HTR-8/SVneo (cell line): ENCODE results near the gene TRAF3.

Experiments used
- DNase-seq: peaks from one replicate; pipeline ENCODE4 v3.0.0; 2011; ENCODE audit warnings: low spot score, mixed read lengths; ENCODE audit not compliant: insufficient read length
- FAIRE-seq: peaks from 2 replicates; lab custom pipeline; 2011; peaks lifted over from hg19 to GRCh38; lab: Jason Lieb, UNC

Gene TRAF3, protein sequence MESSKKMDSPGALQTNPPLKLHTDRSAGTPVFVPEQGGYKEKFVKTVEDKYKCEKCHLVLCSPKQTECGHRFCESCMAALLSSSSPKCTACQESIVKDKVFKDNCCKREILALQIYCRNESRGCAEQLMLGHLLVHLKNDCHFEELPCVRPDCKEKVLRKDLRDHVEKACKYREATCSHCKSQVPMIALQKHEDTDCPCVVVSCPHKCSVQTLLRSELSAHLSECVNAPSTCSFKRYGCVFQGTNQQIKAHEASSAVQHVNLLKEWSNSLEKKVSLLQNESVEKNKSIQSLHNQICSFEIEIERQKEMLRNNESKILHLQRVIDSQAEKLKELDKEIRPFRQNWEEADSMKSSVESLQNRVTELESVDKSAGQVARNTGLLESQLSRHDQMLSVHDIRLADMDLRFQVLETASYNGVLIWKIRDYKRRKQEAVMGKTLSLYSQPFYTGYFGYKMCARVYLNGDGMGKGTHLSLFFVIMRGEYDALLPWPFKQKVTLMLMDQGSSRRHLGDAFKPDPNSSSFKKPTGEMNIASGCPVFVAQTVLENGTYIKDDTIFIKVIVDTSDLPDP

DNA sequence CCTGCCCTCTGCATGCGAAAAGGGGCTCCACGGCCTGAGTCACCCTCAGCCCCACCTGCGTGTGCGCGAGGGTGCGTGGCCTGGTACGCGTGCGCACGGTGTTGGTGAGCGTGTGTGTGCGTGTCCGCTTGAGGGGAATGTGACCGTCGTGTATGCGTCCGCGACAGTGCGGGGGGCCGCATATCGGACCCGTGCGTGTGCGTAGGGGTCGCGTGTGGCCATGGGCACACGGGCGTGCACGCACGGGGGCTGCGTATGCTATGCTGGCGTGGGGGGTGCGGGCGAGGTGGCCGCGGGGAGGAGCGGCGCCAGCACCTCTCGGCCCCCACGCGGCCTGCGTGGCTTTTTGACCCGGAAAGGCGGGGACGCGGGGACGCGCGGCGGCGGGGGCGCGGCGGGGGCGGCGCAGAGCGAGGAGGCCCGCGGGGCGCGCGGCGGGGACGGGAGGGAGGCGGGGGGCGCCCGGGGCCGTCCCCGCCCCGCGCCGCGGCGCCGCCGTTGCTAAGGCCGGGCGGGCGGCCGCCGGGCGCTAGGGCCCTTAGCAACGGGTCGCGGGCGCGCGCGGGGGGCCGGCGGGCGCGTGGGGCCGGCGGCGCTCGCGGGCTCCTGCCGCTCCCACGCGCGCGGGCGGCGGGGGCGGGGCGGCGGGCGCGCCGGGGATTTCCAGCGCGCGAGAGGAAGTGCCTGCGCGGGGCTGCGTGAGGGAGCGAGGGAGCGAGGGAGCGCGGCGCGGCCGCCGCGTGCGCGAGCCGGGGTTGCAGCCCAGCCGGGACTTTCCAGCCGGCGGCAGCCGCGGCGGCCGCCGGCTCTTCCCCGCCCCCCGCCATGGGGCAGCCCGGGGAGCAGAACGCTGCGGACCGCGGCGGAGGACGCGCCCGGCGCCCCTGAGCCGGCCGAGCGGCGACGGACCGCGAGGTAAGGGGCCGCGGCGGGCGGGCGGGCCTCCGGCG is at the start of gene TRAF3:
TRAF3 (plus strand) TSS at position 689 of the 950 bp plus-strand sequence. CDS start 92,753 bp downstream, outside the sequence.
- peak; percentile 59 for DNase-seq
- FAIRE-seq: no peak

DNA sequence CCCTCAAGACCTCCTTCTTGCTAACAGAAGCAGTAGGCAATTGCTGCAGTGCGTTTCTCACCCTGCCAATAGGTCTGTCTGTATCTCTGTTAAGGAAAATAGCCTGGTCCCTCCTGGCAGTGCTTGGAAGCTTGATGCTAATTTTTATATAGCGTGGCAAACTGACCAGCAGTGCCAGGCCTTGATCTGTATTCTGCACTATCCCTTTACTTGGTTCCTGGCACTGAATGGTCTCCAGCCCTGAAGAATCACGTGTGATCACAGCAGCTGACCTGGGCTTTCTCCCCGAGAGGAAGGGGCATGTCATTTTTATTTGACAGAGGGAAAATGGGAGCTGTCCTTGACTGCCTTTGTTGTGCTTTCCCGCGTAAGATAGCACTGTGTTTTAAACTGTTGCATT is 48.7 kb upstream of the TRAF3 start:
- DNase-seq: no peak

DNA sequence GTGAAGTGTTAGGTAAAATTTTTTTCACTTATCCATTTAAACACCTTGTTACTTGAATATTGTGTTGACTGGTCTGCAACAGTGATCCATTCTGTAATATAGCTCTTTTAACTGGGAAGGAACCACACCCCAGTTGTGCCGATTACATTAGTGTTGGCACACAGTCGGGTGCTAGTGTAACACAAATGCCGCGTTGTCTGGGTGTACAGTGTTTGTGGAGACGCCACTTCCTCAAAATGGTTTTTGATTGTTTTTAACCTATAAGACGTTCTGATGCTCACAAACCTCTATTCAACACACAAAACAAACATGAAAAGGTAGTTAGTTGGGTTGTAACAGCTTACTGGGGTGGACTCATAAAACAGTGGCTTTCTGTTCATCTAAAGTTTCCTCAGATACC is 48.0 kb upstream of the TRAF3 start:
- FAIRE-seq: peak; percentile 23
- no peak for DNase-seq

More for the DNA sequence above, 48.7 kb upstream of the TRAF3 start:
- FAIRE-seq: no peak

DNA sequence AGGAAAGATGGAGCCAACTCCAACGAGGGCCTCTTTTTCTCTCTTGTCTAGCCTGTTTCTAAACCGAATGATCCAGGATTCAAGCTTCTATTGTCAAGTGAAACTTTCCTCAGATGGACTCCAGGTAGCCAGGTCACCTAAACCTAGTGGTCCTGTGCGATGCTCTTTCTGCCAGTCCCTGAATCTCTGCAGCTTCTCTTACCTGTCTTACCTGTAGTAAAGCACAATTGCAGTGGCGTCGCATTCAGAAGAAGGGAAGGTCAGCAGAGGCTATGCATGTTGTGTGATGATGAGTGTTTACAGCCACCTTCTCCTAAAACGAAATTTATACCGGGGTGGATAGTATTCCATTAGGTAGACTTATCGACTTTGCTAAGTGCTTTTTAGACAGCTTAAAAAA is 47.4 kb upstream of the TRAF3 start:
- DNase-seq (no peak), FAIRE-seq (no peak)

DNA sequence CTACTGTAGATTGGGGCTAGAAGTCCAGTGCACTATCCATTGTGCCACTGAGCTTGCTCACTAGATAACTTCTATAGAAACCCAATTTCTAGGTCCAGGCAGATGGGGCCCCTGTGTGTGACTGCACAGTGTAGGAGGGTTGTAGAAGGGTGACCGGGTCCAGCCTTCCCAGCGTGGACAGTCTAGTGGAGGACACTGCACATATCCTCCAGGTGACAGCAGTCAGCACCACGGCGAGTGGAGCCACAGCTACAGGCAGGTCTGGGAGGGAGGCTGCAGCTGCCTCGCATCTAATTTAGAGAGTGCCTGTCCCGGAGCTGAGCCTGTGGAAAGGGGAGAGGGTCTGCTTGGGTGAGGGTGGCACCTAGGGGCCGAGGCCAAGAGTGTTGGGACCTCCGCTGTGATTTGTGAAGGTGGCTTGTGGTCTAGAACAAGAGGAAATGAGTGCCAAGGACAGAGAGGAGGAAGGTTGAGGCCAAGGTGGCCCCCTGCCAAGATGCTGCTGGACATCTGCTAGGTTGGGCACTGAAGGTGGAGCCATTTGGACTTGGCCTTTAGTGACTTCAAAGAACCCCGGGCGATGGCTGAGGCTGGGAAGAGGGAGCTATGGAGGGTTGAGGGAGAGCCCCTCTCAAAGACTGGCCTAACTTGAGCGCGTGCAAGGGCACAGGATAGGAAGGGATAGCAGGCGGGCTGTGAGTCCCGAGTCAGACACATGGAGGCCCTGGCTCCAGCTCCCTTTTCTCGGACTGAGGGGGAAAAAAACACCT is 46.0 kb upstream of the TRAF3 start:
- FAIRE-seq (no peak), DNase-seq (no peak)

DNA sequence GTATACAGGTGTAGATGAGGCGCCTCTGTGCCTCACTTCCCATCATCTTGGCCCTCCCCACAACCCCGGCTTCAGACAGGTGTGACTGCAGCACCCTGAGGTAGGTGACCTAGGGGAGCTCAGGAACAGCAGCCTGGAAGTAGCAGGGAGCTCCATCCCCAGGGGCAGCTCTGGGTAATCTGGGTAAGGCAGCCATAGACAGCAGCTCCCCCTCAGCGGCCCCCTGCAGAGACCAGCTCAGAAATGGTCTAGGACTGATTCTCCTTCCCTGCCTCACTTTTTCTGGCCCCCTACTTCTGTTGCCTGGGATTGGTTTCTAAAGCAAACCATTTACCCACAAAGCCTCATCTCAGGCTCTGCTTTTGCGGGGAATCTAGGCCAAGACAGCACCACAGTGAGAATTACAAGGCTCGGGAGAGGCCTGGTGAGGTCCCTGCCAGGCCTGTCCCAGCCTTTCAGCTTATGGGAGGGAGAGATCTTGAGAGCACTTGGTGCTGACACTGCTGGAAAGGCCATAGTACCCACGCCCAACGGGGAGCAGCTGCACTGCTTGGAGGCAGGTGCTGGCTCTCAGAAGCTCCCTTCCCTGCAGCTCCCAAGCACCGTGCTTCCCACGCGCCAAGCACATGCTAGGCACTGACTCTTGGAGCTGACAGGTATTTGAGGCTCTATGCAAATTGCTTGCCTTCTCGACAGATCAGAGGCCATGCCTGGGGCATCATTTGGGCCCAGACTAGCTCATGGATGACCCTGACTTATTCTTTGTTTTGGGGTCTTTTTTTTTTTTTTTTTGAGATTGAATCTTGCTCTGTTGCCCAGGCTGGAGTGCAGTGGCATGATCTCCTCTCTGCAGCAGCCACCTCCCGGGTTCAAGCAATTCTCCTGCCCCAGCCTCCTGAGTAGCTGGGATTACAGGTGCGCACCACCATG is 45.1 kb upstream of the TRAF3 start:
- no peak for FAIRE-seq
- no peak for DNase-seq

DNA sequence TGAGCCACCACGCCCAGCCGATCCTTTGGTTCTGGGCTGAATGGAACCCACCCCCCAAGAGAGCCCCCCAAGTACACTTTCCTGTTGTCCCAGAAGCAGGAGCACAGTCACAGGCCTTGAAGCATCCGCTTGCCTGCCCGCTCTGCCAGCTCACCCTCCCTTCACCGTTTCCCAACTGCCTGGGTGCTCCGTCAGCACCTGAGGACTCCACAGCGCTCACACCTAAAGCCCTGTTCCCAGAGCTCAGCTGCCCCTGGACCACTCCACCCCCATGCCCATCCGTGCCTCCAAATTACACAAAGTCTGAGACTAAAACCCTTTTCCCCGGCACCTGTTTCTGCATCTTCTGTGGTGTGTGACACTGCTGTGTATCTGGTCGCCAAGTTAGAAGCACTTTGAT is 44.3 kb upstream of the TRAF3 start:
- FAIRE-seq (no peak), DNase-seq (no peak)

DNA sequence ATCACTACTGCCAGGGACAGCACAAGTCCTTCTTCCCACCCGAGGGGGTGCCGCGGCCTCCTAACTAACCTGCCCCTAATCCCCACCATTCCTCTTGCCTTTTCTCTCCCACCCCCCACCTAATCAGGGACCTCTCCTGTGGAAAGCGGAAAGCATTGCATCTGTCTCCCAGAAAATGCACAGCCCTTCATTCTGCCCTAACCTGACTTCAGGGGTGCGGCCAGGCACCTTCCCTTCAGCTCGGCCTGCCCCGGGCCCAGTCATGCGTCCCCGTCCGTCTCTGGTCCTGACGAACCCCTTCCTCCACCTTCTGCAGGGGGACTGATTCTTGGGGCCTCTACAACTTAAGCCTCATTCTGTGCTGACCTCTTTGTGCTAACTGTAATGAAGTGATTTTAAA is 43.9 kb upstream of the TRAF3 start:
- DNase-seq (no peak), FAIRE-seq (no peak)

DNA sequence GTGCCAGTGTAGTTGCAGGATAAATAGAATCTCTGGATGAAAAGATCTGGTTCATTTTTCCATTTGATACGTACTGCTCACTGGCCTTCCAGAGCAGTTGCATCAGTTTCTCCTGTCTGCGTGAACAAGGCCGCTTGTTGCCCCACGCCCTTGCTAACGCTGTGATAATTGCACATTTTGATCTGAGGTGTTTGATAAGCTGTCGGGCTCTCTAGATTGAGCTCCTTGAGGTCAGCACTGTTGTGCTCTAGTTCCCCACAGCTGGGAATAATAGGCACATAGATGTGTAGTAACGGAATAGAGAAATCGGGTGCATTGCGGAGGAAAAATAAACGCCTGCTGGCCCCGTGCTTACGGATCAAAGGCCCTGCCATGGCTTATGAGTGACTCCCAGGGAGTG is 42.8 kb upstream of the TRAF3 start:
- FAIRE-seq (no peak), DNase-seq (no peak)

DNA sequence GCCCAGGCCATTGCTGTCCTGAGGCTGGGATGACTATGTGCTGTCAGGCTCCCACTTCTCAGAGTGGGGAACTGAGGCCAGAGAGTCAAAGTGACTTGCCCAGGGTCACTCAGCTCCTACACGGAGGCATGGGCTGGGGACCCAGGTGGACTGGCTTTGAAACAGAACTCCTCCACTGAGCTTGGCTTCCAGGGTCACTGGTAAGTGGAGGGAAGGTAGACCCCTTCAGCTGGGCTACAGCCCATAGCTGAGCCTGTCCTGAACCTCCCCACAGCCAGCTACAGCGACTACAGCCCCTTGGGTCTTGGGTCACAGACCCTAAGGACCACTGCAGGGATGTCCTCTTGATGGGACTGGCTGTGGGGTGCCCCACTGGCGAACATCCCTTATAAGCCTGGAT is 40.3 kb upstream of the TRAF3 start:
- DNase-seq (no peak), FAIRE-seq (no peak)

DNA sequence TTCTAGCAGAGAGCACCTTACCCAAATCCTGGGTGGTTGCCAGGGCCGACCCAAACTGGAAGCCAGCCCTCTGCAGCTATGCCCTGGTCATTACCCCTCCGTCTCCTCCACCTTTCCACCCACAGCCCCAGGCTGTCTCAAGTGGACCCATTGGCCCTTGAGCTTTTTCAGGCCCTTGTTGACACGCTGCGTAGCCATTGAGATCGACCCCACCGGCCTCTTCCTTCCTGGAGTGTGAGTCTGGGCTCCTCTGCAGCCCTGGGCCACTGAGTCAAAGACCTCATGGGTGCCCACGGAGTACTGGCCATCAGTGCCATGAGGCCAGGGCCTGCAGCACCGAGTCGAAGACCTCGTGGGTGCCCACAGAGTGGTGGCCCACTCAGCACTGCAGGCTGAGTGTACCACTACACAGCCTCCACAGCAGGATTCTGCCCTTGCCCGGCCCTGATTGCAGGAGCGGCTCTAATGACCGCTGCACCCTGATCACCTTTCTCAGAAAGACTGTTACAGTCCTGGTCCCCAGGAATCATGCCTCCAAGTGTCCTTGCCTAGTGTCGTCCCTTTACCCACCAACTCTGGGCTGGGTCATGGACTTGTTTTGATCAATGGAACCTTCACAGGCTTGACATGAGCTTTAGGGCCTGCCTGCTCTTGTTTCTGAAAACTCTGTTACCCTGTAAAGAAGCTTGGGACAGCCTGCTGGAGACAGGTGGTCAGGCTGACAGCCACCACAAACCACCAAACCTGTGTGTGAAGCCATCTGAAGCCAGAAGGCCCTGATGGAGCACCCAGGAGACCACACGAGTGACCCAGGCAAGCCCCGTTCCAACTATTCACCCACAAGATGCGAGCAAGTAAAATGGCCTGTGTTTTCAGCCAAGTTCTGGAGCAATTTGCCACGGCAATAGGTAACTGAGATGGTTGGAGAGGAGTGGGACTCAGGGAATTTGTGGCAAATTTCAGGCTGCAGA is 39.6 kb upstream of the TRAF3 start:
- DNase-seq (no peak), FAIRE-seq (no peak)

DNA sequence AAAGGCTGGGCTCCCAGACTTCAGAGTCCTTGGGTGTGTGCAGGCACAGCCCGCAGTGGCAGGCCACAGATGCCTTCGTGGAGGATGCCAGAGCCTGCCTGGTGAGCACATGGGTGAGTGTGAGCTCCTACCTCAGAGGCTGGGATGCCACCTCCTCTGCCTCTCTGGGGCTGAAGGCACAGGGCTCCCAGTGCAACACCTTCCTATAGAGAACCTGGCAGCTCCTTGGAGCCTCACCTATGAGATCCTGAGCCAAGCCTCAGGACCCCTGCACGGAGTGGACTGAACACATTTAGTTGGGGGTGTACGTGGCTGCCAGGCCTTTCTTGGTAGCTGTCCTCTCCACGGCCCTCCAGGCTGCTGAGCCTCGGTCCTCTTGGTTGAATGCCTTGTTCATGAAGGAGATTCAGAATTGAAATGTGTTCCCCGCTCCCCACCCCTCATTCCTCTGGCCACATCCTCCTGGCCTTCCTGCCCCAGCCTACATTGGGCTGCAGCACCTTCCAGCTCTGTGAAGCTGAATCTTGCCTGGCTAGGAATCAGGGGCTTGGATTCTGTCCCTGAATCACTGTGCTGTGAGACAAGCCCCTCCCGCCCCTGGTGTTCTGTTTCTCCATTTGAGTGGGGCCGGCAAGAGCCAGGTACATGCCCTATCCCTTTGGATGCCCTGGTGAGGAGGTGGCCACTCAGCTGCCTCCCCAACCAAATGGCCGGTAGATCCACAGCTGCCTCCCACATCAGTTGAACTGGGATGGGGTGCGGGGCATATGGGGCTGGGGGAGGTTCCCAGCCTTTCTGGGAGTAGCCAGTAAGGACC is 38.7 kb upstream of the TRAF3 start:
- DNase-seq (no peak), FAIRE-seq (no peak)

DNA sequence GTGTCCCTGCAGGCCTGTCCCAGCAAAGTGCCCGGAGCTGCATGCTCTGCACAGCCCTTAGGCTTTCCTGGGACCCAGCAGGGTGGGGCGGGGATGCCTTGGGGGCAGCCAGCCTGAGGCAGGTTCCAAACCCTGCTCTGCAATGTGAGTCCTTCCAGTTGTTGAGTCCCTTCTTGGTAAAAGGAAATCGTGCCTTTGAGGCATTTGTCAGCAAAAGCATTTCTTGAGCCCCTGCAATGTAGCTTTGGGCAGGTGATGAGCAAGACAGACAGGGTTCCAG is 38.1 kb upstream of the TRAF3 start:
- DNase-seq (no peak), FAIRE-seq (no peak)

DNA sequence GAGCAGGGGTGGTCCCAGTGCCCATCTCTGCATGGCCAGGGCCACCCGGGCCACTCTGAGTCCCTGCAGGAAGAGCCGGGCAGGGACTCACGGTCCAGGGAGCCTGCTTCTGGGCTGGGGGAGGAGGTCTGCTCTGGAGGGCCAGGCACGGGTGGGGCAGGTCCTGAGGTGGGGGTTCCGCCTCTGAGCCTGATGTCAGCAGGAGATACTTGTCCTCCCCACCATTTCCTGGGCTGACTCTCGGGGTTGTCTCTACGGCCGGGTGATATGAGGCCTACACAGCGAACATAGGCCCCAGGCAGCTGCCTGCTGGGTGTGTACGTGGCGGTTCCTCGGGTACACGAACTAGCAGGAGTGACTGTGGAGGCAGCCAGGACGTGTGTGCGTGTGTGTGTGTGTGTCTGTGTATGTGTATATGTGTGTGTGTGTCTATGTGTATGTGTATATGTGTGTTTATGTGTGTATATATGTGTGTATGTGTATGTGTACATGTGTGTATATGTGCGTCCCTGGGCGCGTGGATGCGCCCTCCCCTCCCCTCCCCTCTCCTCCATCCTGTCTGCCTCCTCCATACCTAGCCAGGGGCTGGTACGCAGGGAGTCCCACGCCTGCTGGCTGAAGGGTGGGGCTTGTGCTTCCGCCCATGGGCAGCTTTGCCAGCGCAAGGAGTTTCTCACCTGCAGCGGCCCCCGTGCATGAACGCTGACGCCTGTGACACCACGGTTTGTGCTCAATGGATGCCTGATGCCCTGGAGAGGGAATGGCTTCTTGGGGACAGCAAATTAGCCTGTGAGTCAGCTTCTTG is 30.4 kb upstream of the TRAF3 start:
- DNase-seq (no peak), FAIRE-seq (peak; percentile 58)

DNA sequence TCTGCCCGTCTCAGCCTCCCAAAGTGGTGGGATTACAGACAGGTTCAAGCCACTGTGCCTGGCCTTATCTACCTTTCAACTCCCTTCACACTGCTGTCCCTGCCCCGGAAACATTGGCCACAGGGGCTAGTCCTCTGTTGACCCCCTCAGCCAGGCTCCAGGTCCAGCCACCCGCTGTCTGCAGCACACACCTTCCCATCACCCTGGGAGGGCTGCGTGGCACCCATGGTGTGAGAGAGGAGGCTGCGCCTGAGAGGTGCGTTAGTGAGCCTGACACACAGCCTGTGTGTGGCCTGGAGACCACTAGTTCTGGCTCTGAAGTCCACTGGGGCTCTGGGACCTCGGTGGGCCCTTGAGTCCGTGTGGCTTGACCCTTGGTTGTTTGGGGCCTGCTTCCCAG is 28.4 kb upstream of the TRAF3 start:
- DNase-seq (no peak), FAIRE-seq (no peak)
